Stimulated activated CD4-positive, alpha-beta T cell treated with anti-CD3 and anti-CD28 coated beads, Interleukin-15, amount 100 ng/mL, for 1 hour (primary cell): ENCODE data around the gene NLRC3.
"Not testable (repeated sequence)": the region's sequence is repeated elsewhere in the genome, so short reads cannot be mapped to it uniquely, and the experiment has no call there.

Experiments used
- DNase-seq, 2 donors: peaks; one replicate each; pipeline ENCODE4 v3.0.0-alpha.2; 2020; ENCODE audit warnings: low read depth in 1 of 2, low spot score in 1 of 2

The NLRC3 gene, protein sequence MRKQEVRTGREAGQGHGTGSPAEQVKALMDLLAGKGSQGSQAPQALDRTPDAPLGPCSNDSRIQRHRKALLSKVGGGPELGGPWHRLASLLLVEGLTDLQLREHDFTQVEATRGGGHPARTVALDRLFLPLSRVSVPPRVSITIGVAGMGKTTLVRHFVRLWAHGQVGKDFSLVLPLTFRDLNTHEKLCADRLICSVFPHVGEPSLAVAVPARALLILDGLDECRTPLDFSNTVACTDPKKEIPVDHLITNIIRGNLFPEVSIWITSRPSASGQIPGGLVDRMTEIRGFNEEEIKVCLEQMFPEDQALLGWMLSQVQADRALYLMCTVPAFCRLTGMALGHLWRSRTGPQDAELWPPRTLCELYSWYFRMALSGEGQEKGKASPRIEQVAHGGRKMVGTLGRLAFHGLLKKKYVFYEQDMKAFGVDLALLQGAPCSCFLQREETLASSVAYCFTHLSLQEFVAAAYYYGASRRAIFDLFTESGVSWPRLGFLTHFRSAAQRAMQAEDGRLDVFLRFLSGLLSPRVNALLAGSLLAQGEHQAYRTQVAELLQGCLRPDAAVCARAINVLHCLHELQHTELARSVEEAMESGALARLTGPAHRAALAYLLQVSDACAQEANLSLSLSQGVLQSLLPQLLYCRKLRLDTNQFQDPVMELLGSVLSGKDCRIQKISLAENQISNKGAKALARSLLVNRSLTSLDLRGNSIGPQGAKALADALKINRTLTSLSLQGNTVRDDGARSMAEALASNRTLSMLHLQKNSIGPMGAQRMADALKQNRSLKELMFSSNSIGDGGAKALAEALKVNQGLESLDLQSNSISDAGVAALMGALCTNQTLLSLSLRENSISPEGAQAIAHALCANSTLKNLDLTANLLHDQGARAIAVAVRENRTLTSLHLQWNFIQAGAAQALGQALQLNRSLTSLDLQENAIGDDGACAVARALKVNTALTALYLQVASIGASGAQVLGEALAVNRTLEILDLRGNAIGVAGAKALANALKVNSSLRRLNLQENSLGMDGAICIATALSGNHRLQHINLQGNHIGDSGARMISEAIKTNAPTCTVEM

GRCh38 chr16:3577302-3577752 lies at the start of gene NLRC3:
Gene NLRC3 (minus strand): TSS chr16:3577403. CDS start chr16:3565036, 12,367 bp downstream.
- peak in 1 of 2 donors; percentile 20 for DNase-seq

DNA sequence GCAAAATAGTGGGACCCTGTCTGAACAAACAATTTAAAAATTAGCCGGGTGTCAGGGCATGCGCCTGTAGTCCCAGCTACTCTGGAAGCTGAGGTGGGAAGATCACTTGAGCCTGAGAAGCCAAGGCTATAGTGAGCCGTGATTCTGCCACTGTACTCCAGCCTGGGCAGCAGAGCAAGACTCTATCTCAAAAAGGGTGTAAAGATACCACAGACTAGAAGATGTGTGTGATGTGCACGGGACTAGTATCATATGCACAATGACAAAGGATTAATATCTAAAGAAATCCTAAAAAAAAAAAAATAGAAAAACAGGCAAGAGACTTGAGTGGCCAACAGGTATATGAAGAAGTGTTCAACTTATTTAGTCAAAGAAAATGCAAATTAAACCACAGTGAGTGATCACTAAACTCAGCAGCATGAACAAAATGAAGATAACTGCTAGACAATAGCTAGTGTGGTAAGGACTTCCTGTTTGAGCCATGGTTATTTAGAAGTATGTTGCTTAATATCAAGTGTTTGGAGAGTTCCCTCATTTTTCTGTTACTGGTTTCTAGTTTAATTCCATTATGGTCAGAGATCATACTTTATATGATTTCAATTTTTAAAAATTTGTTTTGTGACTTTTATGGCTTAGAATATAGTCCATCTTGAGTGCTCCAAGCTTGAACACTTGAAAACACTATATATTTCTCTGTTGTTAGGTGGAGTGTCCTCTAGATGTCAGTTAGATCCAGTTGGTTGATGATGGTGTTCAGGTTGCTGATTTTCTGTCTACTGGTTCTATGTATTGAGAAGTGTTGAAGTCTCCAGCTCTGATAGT lies 48.9 kb upstream of the NLRC3 start:
- no peak for DNase-seq

DNA sequence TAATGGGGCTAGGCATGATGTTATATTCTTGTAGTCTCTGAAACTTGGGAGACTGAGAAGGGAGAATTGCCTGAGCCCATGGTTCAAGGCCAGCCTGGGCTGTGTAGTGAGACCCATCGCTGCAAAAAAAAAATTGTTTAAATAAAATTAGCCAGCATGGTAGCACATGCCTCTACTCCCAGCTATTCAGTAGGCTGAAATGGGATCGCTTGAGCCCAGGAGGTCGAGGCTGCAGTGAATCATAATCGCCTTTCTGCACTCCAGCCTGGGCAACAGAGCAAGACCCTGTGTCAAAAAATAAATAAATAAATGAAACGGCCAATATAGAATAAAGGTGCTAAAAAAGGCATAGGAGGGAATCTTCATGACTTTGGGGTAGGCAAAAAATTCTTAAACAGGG lies 48.1 kb upstream of the NLRC3 start:
- DNase-seq, result no peak

DNA sequence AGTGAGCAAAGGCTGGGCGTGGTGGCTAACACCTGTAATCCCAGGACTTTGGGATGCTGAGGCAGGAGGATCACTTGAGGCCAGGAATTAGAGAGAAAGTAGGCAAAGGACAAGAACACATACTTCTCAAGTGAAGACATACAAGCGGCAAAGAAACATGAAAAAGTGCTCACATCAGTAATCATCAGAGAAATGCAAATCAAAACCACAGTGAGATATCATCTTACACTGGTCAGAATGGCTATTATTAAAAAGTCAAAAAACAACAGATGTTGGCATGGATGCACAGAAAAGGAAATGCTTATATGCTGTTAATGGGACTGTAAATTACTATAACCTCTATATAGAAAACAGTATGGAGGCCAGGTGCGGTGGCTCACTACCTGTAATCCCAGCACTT lies 46.4 kb upstream of the NLRC3 start:
- no peak for DNase-seq

DNA sequence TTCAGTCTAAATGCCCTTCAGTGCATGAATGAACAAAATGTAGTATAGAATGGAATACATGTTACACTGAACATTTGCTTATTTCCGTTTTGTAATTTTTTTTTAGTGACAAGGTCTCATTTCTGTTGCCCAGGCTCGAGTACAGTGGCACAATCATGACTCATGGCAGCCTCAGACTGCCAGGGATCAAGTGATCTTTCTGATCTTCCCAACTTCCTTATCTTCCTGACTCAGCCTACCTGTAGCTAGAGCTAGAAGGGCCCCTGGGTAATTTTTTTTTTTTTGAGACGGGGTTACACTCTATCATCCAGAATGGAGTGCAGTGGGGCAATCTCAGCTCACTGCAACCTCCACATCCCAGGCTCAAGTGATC lies 41.6 kb upstream of the NLRC3 start:
- DNase-seq, result no peak

DNA sequence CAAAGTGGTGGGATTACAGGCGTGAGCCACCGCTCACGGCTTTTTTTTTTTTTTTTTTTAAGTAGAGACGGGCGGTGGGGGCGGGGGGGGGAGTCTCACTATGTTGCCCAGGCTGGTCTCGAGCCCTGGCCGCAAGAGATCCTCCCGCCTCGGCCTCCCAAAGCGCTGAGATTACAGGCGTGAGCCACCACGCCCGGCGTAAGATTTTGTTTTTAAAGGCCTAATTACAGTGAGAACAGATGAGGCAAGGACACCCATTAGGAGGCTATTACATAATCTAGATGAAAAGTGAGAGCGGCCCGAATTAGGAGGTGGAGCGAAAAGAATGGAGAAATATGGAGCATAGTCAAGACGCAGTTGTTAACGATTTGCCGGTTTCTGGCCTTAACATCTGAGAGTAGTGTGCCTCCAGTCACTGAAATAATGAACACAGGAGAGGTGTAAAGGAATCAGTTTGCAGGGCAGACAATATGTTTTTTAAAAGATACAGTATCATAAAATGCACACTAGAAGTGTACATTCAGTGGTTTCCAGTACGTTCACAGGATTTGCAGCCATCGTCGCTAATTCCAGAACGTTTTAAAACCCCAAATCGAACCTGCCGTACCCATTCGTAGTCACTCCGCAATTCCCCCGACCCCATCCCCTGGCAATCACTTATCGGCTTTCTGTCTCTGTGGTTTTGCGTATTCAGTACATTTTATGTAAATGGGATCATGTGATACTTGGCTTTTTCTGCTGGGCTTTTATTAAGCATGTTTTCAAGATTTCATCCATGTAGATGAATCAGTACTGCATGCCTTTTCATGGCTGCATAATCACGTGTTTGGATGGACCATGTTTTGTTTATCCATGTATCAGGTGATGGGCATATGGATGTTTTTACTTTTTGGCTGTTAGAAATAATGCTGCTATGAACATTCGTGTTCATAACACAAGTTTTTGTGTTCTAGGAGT lies 35.6 kb upstream of the NLRC3 start:
- DNase-seq, result no peak

DNA sequence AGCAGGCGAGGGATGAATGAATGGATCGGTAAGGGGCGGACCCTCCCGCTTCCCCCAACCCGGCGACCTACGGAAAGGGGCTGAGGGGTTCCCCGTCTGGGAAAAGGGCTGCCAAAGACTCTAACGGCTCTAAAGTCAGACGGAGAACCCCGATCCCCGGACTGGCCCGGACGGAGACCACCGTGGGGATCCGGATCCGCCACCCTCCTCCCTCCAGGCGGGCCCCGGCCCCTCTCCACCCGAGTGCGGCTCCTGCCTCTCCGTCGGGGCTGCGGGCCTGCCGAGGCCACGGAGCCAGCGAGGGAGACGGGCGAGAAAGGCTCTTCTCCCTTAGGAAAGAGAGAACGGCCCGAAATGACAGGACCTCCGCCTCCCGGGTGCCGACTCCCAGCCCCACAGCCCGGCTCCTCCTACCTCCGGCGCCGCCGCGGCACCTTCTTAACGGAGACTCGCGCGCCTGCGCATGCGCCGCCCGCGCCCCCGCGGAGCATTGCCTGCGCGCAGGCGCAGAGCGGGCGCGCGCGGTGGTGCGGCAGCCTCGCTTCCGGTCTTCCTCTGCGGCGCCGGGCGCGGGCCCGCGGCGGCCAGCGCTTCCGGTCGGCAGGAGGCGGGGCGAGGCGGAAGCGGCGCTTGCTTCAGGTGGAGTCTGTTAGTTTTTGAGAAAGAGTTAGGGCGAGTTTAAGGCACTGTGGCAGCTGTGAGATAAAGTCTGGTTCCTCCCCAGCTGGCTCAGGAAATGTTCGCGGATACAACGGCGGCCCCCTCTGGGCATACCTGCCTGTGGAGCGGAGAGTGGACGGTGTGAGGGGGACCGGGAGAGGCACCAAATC lies 34.2 kb upstream of the NLRC3 start, which contains the start of gene SLX4:
Gene SLX4 (minus strand): TSS at position 461 of the 830 bp plus-strand sequence. CDS start 2,642 bp downstream, outside the sequence.
- DNase-seq, result peak; percentile 85 to 87

DNA sequence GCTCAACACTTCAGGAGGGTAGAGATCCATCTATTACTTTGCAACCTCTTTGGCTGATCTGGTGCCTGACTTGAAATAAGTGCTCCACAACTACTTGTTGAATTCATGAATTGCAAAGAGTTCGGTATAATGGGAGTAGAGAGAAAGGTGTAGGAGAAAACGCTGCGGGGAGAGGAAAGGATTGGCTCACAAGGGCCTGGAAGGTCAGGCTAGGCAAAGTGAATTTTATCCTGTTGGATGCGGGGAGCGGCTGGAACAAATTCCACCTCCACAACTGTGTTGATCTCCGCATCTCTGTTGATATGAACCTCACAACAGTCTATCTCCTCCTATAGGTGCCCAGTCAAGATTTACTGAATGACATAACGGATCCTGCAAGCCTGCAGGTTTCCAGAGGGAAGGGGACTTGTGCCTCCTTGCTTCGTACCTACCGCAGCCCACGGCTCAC lies 33.5 kb upstream of the NLRC3 start:
- no peak for DNase-seq

- no peak for DNase-seq
Observed at GRCh38 chr16:3609895-3610697, 32.9 kb upstream of the NLRC3 start.

GRCh38 chr16:3608976-3609375 lies 31.8 kb upstream of the NLRC3 start:
- DNase-seq, result not testable (repeated sequence)

GRCh38 chr16:3608069-3608468 lies 30.9 kb upstream of the NLRC3 start:
- DNase-seq, result no peak

DNA sequence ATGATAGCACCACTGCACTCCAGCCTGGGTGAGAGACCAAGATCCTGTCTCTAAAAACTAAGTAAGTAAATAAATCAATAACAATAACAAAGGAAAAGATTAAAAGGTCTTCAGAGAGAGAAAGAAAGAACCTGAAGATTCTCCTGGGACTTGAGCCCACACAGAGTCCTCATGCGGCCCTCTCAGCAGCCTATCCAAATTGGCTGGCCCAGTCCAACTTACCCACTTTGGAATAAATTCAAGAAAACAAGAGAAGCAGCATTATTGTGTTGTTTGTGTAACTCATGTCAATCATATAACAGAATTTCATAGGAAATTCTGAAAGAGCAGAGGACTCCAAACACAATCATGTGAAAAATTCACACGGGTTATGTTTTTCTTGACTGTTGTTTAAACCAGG lies 30.4 kb upstream of the NLRC3 start:
- DNase-seq, result no peak

DNA sequence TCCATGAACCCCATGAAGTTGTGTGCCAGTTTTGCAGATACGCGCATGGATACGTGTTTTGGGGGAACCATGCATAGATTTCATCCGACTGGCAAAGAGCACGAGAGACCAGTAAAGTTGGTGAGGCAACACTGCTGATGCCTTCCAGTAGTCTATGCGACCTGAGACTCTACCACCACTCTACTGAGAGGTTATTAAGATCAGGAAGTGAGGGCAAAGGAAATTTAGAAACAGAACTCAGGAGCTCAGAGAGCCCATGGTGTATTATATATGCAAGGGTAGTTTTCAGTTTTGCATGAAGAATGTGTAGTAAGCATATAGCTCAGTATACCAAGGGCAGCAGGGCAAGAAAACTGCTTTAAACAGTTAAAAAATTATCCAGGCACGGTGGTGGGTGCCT lies 30.0 kb upstream of the NLRC3 start:
- no peak for DNase-seq

GRCh38 chr16:3606441-3606840 lies 29.2 kb upstream of the NLRC3 start:
- DNase-seq, result no peak

DNA sequence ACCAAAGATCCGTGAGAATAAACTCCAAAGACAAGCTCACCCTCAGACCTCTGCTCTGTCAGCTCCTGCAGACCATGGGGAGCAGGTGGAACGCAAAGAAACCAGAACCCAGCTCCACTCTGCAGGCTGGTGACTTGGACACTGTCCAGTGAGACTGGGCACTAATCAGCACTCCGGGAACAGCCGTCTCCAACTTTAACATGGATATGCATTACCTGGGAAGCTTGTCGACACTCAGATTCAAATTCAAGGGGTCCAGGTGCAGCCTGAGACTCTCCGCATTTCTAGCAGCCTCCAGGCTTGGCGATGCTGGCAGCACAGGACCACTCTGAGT lies 25.1 kb upstream of the NLRC3 start:
- DNase-seq, result no peak

GRCh38 chr16:3601614-3602319 lies 24.6 kb upstream of the NLRC3 start:
- no peak for DNase-seq

DNA sequence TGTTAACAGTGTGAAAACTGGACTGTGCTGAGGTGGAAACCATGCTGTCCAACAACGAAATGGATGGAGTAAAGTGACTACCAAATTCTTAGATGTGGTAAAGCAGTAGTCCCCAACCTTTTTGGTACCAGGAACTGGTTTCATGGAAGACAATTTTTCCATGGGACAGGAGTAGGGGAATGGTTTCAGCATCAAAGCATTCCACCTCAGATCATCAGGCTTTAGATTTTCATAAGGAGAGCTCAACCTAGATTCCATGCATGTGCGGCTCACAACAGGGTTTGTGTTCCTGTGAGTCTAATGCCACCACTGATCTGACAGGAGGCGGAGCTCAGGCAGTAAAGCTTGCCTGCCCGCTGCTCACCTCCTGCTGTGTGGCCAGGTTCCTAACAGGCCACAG lies 22.7 kb upstream of the NLRC3 start:
- DNase-seq, result no peak
